HG02840 (cell line): ENCODE measurements around the gene CUL3.
"Not testable (repeated sequence)": the region's sequence is repeated elsewhere in the genome, so short reads cannot be mapped to it uniquely, and the experiment has no call there.

Source experiments
- ATAC-seq: cut with Tn5 transposase; IDR thresholded peaks from one replicate; pipeline ENCODE4 v1.9.1; 2021; ENCODE audit warnings: mild to moderate bottlenecking, moderate library complexity, moderate number of reproducible peaks; ENCODE audit not compliant: unreplicated experiment, low FRiP score

The CUL3 gene

DNA sequence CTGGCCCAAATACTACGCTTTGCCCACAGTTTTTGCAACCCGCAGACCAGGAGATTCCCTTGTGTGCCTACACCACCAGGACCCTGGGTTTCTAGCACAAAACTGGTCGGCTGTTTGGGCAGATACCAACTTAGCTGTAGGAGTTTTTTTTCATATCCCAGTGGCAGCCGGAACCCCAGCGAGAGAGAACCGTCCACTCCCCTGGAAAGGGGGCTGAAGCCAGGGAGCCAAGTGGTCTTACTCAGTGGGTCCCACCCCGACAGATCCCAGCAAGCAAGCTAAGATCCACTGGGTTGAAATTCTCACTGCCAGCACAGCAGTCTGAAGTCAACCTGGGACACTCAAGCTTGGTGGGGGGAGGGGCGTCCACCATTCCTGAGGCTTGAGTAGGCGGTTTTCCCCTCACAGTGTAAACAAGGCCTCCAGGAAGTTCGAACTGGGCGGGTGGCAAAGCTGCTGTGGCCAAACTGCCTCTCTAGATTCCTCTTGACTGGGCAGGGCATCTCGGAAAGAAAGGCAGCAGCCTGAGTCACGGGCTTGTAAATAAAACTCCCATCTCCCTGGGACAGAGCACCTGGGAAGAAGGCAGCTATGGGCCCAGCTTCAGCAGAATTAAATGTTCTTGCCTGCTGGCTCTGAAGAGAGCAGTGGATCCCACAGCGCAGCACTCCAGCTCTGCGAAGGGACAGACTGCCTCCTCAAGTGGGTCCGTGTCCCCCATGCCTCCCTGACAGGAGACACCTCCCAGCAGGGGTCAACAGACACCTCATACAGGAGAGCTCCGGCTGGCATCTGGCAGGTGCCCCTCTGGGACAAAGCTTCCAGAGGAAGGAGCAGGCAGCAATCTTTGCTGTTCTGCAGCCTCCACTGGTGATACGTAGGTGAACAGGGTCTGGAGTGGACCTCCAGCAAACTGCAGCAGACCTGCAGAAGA, 99.8 kb downstream of the CUL3 start:
- ATAC-seq: not testable (repeated sequence)

DNA sequence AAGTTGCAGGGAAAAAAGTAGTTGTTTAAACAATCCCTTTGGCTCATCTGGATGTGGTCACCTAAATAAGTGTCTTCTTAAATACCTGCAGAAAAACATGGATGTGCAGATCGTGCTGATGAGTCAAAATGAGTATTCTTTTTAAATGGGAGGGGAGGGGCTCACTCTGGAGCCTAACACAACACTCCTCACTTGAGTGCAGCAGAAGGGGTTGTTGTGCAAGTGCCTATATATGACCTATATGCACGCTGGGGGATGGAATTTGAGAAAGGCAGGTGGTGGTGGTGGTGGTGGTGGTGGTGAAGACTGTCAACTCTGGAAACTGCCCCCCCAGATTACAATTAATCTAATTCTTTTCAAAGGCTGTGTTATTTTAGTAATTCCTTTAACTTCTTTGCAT, 105.3 kb downstream of the CUL3 start:
- no peak for ATAC-seq

DNA sequence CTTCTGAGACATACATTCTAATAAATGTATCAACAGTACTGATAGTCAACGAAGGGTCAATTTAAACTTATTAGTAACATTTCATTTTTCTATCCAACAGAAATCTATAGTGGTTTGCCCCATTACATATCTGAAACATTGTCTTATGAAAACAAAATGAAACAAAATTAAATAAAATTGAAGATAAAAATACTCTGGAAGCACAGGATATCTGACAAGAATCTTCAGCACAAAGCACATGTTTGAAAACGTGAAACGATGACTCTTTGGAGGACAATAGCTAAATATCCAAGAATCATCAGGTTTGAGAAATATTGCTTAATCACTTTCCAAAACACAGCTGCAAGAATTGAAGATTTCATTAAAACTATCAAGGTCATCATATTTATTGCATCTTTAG, 112.3 kb downstream of the CUL3 start:
- no peak for ATAC-seq

DNA sequence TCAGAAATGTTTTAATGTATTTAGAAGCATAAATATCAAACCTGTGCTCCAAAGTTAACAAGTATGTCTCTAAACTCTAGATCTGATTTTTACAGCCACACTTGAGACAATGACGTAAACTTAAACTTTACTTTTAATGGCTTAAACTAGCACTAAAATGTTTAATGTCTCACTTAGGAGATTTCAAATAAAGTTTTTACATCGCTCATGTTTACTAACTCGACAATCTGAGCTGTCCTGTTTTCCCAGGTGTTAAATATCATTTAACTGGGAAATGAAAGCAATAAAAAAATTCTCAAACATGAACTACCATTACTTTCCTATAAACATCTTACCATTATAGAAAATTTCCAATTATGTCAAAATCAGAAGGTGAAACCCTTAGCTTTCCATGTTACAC, 113.0 kb downstream of the CUL3 start:
- ATAC-seq: no peak

GRCh38 chr2:224469374-224469964, 115.7 kb downstream of the CUL3 start:
- no peak for ATAC-seq

DNA sequence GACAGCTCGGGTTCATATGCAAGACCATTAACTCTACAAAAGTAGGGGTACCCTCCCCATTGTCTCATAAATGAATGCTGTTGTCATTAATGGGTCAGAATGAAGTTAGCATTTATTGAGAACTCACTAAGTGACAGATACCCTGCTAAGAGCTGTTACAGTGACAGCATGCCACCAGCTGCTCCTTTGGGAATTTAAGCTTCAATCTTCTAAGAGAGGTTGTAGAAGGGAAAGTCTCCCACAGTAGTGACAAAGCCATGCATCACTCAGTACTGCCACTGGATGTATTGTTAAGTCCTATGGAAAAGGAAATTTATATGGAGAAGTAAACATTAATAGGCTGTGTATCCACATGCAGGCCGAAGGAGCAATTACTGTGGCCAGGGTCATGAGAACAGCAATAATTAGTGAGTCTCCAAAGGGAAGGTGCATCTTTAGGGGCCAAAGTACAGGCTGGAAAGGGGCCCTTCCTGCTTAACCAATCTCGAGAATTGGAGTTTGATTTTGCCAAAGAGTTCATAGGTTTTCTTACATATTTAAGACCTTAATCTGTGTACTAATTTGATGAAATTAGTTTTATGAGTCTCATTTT, 118.8 kb downstream of the CUL3 start:
- ATAC-seq: no peak

- no peak for ATAC-seq
Observed at GRCh38 chr2:224461391-224461790, 123.8 kb downstream of the CUL3 start.

- no peak for ATAC-seq
Observed at GRCh38 chr2:224457408-224458096, 127.6 kb downstream of the CUL3 start.

GRCh38 chr2:224453892-224454291, 131.3 kb downstream of the CUL3 start:
- ATAC-seq: no peak

DNA sequence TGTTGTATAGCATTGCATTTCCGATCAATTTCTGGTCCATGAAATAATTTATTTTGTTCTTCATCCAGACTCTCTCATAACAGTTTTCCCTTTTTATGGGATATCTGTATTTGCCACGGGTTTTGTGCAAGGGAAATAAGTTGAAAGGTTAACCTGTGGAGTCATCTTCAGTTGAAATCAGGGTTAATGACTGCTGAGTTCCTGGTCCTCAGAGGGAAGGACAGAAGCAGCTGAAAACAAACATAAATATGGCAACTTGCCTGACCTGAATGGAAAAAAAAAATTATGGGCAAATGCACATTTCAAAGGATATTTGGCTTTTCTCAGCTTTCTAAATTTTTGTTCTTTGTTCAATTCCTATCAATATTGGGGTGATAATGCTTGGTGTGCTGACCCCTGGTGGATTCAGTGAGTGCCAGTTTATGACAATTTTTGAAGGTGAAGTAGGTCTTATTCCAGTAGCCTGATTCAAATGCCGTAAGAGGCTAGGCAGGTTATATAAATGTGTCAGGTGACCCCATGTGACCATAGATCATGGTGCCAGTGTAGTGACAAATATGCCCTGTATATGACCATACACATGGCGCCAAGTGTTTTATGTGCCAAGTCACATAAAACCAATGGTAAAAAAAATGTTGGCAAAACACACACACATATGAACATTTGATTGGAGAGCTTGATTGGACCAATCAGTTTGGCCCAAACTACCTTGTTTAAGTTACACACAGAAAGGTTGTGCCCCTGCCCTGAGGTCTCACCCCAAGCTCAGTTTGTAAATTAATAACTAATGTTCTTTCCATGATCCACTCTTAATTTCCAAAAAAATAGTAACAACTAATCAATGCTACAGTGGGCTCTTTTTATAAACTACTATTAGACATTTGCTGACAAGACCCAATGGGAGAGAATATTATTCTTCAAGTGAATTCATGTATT, 135.7 kb downstream of the CUL3 start:
- no peak for ATAC-seq

- ATAC-seq: no peak
Observed at GRCh38 chr2:224448236-224448635, 136.9 kb downstream of the CUL3 start.

GRCh38 chr2:224444783-224445182, 140.4 kb downstream of the CUL3 start:
- no peak for ATAC-seq

GRCh38 chr2:224444021-224444420, 141.1 kb downstream of the CUL3 start:
- ATAC-seq: no peak

- no peak for ATAC-seq
Observed at GRCh38 chr2:224442071-224442967, 142.8 kb downstream of the CUL3 start.

GRCh38 chr2:224440988-224441387, 144.2 kb downstream of the CUL3 start:
- ATAC-seq: no peak

- no peak for ATAC-seq
Observed at GRCh38 chr2:224438726-224439125, 146.4 kb downstream of the CUL3 start.

GRCh38 chr2:224436634-224437033, 148.5 kb downstream of the CUL3 start:
- ATAC-seq: no peak

DNA sequence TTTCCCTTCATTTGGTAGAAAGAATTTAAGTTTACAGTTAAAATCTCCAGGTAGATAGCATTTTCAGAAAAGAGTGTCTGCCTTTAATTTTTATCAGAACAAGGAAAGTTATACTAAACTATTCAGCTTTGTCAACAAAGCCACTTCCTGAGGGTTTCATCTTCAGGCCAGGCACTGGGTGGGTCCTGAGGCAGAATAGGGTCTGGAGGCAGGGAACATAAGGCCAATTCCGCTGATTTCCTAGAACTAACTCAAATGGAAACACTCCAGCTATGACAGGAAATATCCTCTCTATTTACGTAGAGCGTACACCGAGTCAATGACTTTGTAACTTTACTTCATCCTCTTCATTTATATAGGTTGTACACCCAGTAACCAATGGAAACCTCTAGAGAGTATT, 150.5 kb downstream of the CUL3 start:
- ATAC-seq: no peak

DNA sequence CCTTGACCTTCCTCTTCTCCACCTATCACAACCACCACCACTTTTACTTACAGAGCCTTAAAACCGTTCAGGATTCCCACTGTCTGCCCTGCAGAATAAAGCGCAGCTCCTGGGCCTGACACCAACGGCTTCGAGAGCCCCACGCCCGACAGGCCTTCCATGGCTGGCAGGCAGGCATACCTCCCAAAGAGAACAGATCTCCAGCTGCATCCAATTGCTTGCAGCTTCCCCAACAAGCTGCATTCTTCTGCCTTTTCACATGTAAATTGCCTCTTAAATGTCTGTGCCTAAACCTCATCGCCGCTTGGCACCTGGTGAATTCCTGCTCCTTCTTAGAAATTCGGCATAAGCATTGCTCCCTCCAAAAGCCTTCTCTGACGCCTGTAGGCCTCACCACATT, 151.7 kb downstream of the CUL3 start:
- no peak for ATAC-seq
